Astrocyte of the spinal cord (primary cell): Measurements from ENCODE around the gene AZGP1.
A peak's percentile ranks its signal among the peaks of the same experiment; 100 is the strongest.
"Not testable (repeated sequence)": the region's sequence is repeated elsewhere in the genome, so short reads cannot be mapped to it uniquely, and the experiment has no call there.

ENCODE experiments used
- DNase-seq: peaks from one replicate; pipeline ENCODE4 v3.0.0; 2011; ENCODE audit warnings: low read depth, low spot score
- H3K4me3 ChIP-seq: 2 replicates; pipeline ENCODE4 v1.5.1; 2011; ENCODE audit warnings: low read depth, mild to moderate bottlenecking, low read length, moderate library complexity
- CTCF ChIP-seq: IDR thresholded peaks from 2 replicates; pipeline ENCODE4 v1.5.1; 2012; ENCODE audit warnings: low read depth, mild to moderate bottlenecking, low read length, inconsistent platforms
- in situ Hi-C: cut with HindIII; loops from 2 replicates; pipeline ENCODE4 v1.10.0; 2017; ENCODE audit warnings: low sequenced_read_pairs

Gene AZGP1

GRCh38 chr7:99969298-99969697 lies 6.5 kb downstream of the AZGP1 start:
- TF ChIP-seq CTCF: no peak
- in situ Hi-C loops: no loop called here
- no peak overlapping the region for H3K4me3 ChIP-seq
- DNase-seq: no peak

GRCh38 chr7:99958564-99959227 lies 17.1 kb downstream of the AZGP1 start:
- no peak for DNase-seq
- in situ Hi-C loops: no loop called here
- H3K4me3 ChIP-seq: no peak overlapping the region
- TF ChIP-seq CTCF: no peak

GRCh38 chr7:99955247-99955646 lies 20.6 kb downstream of the AZGP1 start:
- H3K4me3 ChIP-seq: no peak overlapping the region
- in situ Hi-C loops: no loop called here
- no peak for TF ChIP-seq CTCF
- DNase-seq: no peak

GRCh38 chr7:99954643-99955042 lies 21.2 kb downstream of the AZGP1 start:
- H3K4me3 ChIP-seq, in situ Hi-C loops, DNase-seq: not testable (repeated sequence)

GRCh38 chr7:99953649-99954048 lies 22.2 kb downstream of the AZGP1 start:
- no peak for TF ChIP-seq CTCF
- H3K4me3 ChIP-seq: no peak overlapping the region
- in situ Hi-C loops: no loop called here
- DNase-seq: no peak

- DNase-seq, H3K4me3 ChIP-seq, in situ Hi-C loops: not testable (repeated sequence)
These were observed 23.2 kb downstream of the AZGP1 start for GRCh38 chr7:99952649-99953048.

- H3K4me3 ChIP-seq, DNase-seq, in situ Hi-C loops: not testable (repeated sequence)
These were observed 25.0 kb downstream of the AZGP1 start for GRCh38 chr7:99950819-99951218.

GRCh38 chr7:99949645-99950228 lies 26.1 kb downstream of the AZGP1 start:
- in situ Hi-C loops: no loop called here
- H3K4me3 ChIP-seq: no peak overlapping the region
- peak; percentile 5 for DNase-seq
- peak; percentile 40 for TF ChIP-seq CTCF
